ENCODE results near the gene ELP5.

The ELP5 gene

GRCh38 chr17:7220593-7221277 lies 31.3 kb upstream of the ELP5 start:
- Histone ChIP-seq H3K4me1 (ENCODE audit: control insufficient read depth, insufficient read depth, low read length) (peaks cover 8% of the 10 kb centered on the region), H3K9ac (ENCODE audit: low read depth, low read length) (peak overlapping the region; percentile 68), H3K27me3 (ENCODE audit: control insufficient read depth, insufficient read depth, low read length) (no peaks in the 10 kb centered on the region), H3K9me3 (ENCODE audit: control insufficient read depth, insufficient read depth, low read length) (no peaks in the 10 kb centered on the region), H3K36me3 (ENCODE audit: control insufficient read depth, insufficient read depth, low read length) (peaks cover 44% of the 10 kb centered on the region), H3K4me3 (ENCODE audit: low read depth, low read length) (peak overlapping the region; percentile 69)

GRCh38 chr17:7221278-7222092 lies 30.5 kb upstream of the ELP5 start:
- no peak overlapping the region for H3K9ac ChIP-seq (ENCODE audit: low read depth, low read length)
- H3K4me1 ChIP-seq (ENCODE audit: control insufficient read depth, insufficient read depth, low read length), result peaks cover 6% of the 10 kb centered on the region
- no peaks in the 10 kb centered on the region for H3K27me3 ChIP-seq (ENCODE audit: control insufficient read depth, insufficient read depth, low read length)
- no peak overlapping the region for H3K4me3 ChIP-seq (ENCODE audit: low read depth, low read length)
- no peaks in the 10 kb centered on the region for H3K9me3 ChIP-seq (ENCODE audit: control insufficient read depth, insufficient read depth, low read length)
- H3K36me3 ChIP-seq (ENCODE audit: control insufficient read depth, insufficient read depth, low read length), result peaks cover 50% of the 10 kb centered on the region

GRCh38 chr17:7222093-7222971 lies 29.7 kb upstream of the ELP5 start:
- Histone ChIP-seq H3K27me3 (ENCODE audit: control insufficient read depth, insufficient read depth, low read length) (no peaks in the 10 kb centered on the region), H3K4me3 (ENCODE audit: low read depth, low read length) (no peak overlapping the region), H3K36me3 (ENCODE audit: control insufficient read depth, insufficient read depth, low read length) (peaks cover 59% of the 10 kb centered on the region), H3K9me3 (ENCODE audit: control insufficient read depth, insufficient read depth, low read length) (no peaks in the 10 kb centered on the region), H3K9ac (ENCODE audit: low read depth, low read length) (no peak overlapping the region), H3K4me1 (ENCODE audit: control insufficient read depth, insufficient read depth, low read length) (peaks cover 6% of the 10 kb centered on the region)

- Histone ChIP-seq H3K9ac (ENCODE audit: low read depth, low read length) (no peak overlapping the region), H3K4me3 (ENCODE audit: low read depth, low read length) (no peak overlapping the region), H3K27me3 (ENCODE audit: control insufficient read depth, insufficient read depth, low read length) (no peaks in the 10 kb centered on the region), H3K4me1 (ENCODE audit: control insufficient read depth, insufficient read depth, low read length) (peaks cover 6% of the 10 kb centered on the region), H3K9me3 (ENCODE audit: control insufficient read depth, insufficient read depth, low read length) (no peaks in the 10 kb centered on the region), H3K36me3 (ENCODE audit: control insufficient read depth, insufficient read depth, low read length) (peaks cover 65% of the 10 kb centered on the region)
Measured at GRCh38 chr17:7222972-7223292, 29.1 kb upstream of the ELP5 start.

- no peak overlapping the region for H3K9ac ChIP-seq (ENCODE audit: low read depth, low read length)
Measured at GRCh38 chr17:7223375-7223774, 28.6 kb upstream of the ELP5 start.

GRCh38 chr17:7224110-7224509 lies 27.9 kb upstream of the ELP5 start:
- H3K4me1 ChIP-seq (ENCODE audit: control insufficient read depth, insufficient read depth, low read length), result peaks cover under 1% of the 10 kb centered on the region
- H3K36me3 ChIP-seq (ENCODE audit: control insufficient read depth, insufficient read depth, low read length), result peaks cover 75% of the 10 kb centered on the region

More at GRCh38 chr17:7223375-7223774, 28.6 kb upstream of the ELP5 start:
- Histone ChIP-seq H3K27me3 (ENCODE audit: control insufficient read depth, insufficient read depth, low read length) (no peaks in the 10 kb centered on the region), H3K4me1 (ENCODE audit: control insufficient read depth, insufficient read depth, low read length) (peaks cover 3% of the 10 kb centered on the region), H3K4me3 (ENCODE audit: low read depth, low read length) (no peak overlapping the region), H3K9me3 (ENCODE audit: control insufficient read depth, insufficient read depth, low read length) (no peaks in the 10 kb centered on the region), H3K36me3 (ENCODE audit: control insufficient read depth, insufficient read depth, low read length) (peaks cover 69% of the 10 kb centered on the region)

GRCh38 chr17:7224661-7225111 lies 27.3 kb upstream of the ELP5 start:
- H3K9ac ChIP-seq (ENCODE audit: low read depth, low read length), result no peak overlapping the region
- no peak overlapping the region for H3K4me3 ChIP-seq (ENCODE audit: low read depth, low read length)
- H3K9me3 ChIP-seq (ENCODE audit: control insufficient read depth, insufficient read depth, low read length), result no peaks in the 10 kb centered on the region
- no peaks in the 10 kb centered on the region for H3K27me3 ChIP-seq (ENCODE audit: control insufficient read depth, insufficient read depth, low read length)
- peaks cover 79% of the 10 kb centered on the region for H3K36me3 ChIP-seq (ENCODE audit: control insufficient read depth, insufficient read depth, low read length)
- no peaks in the 10 kb centered on the region for H3K4me1 ChIP-seq (ENCODE audit: control insufficient read depth, insufficient read depth, low read length)

More at GRCh38 chr17:7224110-7224509, 27.9 kb upstream of the ELP5 start:
- Histone ChIP-seq H3K27me3 (ENCODE audit: control insufficient read depth, insufficient read depth, low read length) (no peaks in the 10 kb centered on the region), H3K9ac (ENCODE audit: low read depth, low read length) (no peak overlapping the region), H3K9me3 (ENCODE audit: control insufficient read depth, insufficient read depth, low read length) (no peaks in the 10 kb centered on the region), H3K4me3 (ENCODE audit: low read depth, low read length) (no peak overlapping the region)

GRCh38 chr17:7225711-7226331 lies 26.2 kb upstream of the ELP5 start:
- Histone ChIP-seq H3K9ac (ENCODE audit: low read depth, low read length) (no peak overlapping the region), H3K27me3 (ENCODE audit: control insufficient read depth, insufficient read depth, low read length) (no peaks in the 10 kb centered on the region), H3K9me3 (ENCODE audit: control insufficient read depth, insufficient read depth, low read length) (no peaks in the 10 kb centered on the region), H3K36me3 (ENCODE audit: control insufficient read depth, insufficient read depth, low read length) (peaks cover 89% of the 10 kb centered on the region), H3K4me1 (ENCODE audit: control insufficient read depth, insufficient read depth, low read length) (no peaks in the 10 kb centered on the region), H3K4me3 (ENCODE audit: low read depth, low read length) (no peak overlapping the region)

GRCh38 chr17:7226721-7227710 lies 25.0 kb upstream of the ELP5 start:
- H3K4me3 ChIP-seq (ENCODE audit: low read depth, low read length), result no peak overlapping the region
- H3K9ac ChIP-seq (ENCODE audit: low read depth, low read length), result no peak overlapping the region
- peaks cover under 1% of the 10 kb centered on the region for H3K4me1 ChIP-seq (ENCODE audit: control insufficient read depth, insufficient read depth, low read length)
- H3K9me3 ChIP-seq (ENCODE audit: control insufficient read depth, insufficient read depth, low read length), result no peaks in the 10 kb centered on the region
- peaks cover 78% of the 10 kb centered on the region for H3K36me3 ChIP-seq (ENCODE audit: control insufficient read depth, insufficient read depth, low read length)
- H3K27me3 ChIP-seq (ENCODE audit: control insufficient read depth, insufficient read depth, low read length), result no peaks in the 10 kb centered on the region

GRCh38 chr17:7228920-7229319 lies 23.1 kb upstream of the ELP5 start:
- H3K9ac ChIP-seq (ENCODE audit: low read depth, low read length), result no peak overlapping the region
- no peaks in the 10 kb centered on the region for H3K27me3 ChIP-seq (ENCODE audit: control insufficient read depth, insufficient read depth, low read length)
- H3K36me3 ChIP-seq (ENCODE audit: control insufficient read depth, insufficient read depth, low read length), result peaks cover 60% of the 10 kb centered on the region

More at GRCh38 chr17:7228920-7229319, 23.1 kb upstream of the ELP5 start:
- Histone ChIP-seq H3K4me3 (ENCODE audit: low read depth, low read length) (no peak overlapping the region), H3K9me3 (ENCODE audit: control insufficient read depth, insufficient read depth, low read length) (no peaks in the 10 kb centered on the region), H3K4me1 (ENCODE audit: control insufficient read depth, insufficient read depth, low read length) (peaks cover 3% of the 10 kb centered on the region)

Data from iPS-15b (cell line).